A549 (cell line): ENCODE results near the gene TPP2.

ENCODE experiments used
- CHD2 ChIP-seq: fragments of 150-350 bp; IDR thresholded peaks from 2 replicates; pipeline ENCODE4 v1.6.1; 2014; ENCODE audit warnings: low read length; ENCODE audit not compliant: partially characterized antibody
- CTCF ChIP-seq: fragments of >200 bp; sonication (Bioruptor Twin); formaldehyde crosslinking; IDR thresholded peaks from 3 replicates; pipeline ENCODE4 v1.5.1; 2016
- ELK1 ChIP-seq: fragments of 150-350 bp; IDR thresholded peaks from 2 replicates; pipeline ENCODE4 v1.6.1; 2014; ENCODE audit warnings: low read depth, mild to moderate bottlenecking, low read length
- EP300 ChIP-seq, 2 experiments: fragments of >200 bp; sonication (Bioruptor Twin); formaldehyde crosslinking; IDR thresholded peaks; 2 replicates in 1 of 2; 3 replicates in 1 of 2; pipeline ENCODE4 v1.6.1; 2016 to 2017
- KDM1A ChIP-seq: fragments of 200-600 bp; sonication (generic); IDR thresholded peaks from 2 replicates; pipeline ENCODE4 v1.6.1; 2016; ENCODE audit warnings: low read depth, mild to moderate bottlenecking
- MAZ ChIP-seq: fragments of 150-350 bp; IDR thresholded peaks from 2 replicates; pipeline ENCODE4 v1.6.1; 2014; ENCODE audit warnings: antibody characterized with exemption, low read depth, low read length, borderline replicate concordance
- REST ChIP-seq: fragments of 200-600 bp; sonication (generic); IDR thresholded peaks from 2 replicates; pipeline ENCODE4 v1.6.1; 2016; ENCODE audit warnings: antibody characterized with exemption, mild to moderate bottlenecking, moderate library complexity
- RFX5 ChIP-seq: fragments of 450-650 bp; IDR thresholded peaks from 2 replicates; pipeline ENCODE4 v1.7.1; 2014; ENCODE audit warnings: antibody characterized with exemption, mild to moderate bottlenecking, moderate library complexity

GRCh38 chr13:102642029-102642428 lies 45.2 kb downstream of the TPP2 start:
- no peak for TF ChIP-seq EP300 (IDR thresholded peaks at IDR 0.05)
- no peak for TF ChIP-seq CHD2
- TF ChIP-seq RFX5, result no peak
- TF ChIP-seq REST, result no peak
- TF ChIP-seq KDM1A, result no peak
- TF ChIP-seq CTCF, result no peak
- no peak for TF ChIP-seq MAZ
- TF ChIP-seq ELK1, result no peak
